Measurements from ENCODE around the gene MYOG.

MYOG gene

DNA sequence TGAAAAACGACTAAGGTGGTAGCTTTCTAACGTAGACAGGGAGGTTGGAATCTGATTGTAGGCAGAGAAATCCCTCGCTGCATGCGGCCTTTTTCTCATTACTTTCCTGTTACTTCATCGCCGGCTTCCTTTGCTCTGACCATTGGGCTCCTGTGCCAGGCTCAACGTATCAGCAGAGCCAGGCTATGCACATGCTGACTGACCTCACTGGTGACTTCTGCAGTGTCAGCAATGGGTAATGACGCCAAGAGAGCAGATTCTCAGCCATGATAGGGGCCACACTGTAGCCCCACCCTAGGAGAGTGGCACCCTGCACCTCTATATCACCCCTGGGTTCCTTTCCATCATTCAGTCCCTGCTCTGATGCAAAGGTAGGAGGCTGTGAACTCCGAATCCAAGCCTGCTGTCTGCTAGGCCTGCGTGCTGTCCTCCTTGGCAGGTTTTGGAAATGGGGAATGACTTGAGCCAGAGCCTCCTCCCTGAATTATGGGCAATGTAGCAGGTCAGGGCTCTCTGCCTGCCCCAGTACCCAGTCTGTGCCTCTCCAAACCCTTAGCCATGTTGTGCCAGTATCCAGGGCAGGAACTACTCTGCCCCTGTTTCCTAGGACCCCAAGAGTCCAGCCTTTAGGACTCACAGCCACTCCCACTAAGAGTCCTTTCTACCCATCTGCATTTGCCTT is 48.2 kb downstream of the MYOG start:
- peak overlapping the region; percentile 52 for H3K27ac Mint-ChIP-seq
- peaks cover 5% of the 10 kb centered on the region for H3K36me3 Mint-ChIP-seq
- DNase-seq, result no peak
- H3K27me3 Mint-ChIP-seq, result peaks cover 16% of the 10 kb centered on the region
- H3K4me1 Mint-ChIP-seq, result peaks cover 9% of the 10 kb centered on the region
- no peaks in the 10 kb centered on the region for H3K9me3 Mint-ChIP-seq
- no peak overlapping the region for H3K4me3 Mint-ChIP-seq
- CTCF ChIA-PET, result interaction anchor here (2.2 to 6.1 kb wide), 4 partner anchors 19 to 232 kb away, joined by 12 to 122 read pairs (median 46); no protein-coding TSS in a partner anchor

DNA sequence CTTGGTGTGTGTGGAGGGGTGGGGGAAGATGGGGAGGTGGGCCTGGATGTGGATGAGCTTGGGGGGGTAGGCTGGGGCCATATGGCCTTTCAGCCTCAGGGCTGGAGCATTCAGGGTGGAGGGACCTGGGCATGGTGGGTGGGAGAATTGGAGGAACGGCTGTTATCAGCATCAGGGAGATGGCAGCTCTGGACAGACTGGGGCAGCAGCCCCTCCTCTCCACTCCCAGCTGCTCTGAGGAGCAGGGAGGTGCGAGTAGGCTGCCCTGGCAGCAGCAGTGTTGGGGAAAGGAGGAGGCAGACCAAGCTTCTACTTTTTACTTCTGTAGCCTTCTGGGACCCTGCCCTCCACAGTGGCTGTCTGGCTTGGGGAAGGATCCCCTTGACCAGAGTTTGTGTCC is 49.3 kb downstream of the MYOG start:
- Mint-ChIP-seq H3K27ac (no peak overlapping the region), H3K36me3 (peaks cover 5% of the 10 kb centered on the region), H3K27me3 (peaks cover 16% of the 10 kb centered on the region), H3K4me3 (no peak overlapping the region), H3K4me1 (peaks cover 9% of the 10 kb centered on the region), H3K9me3 (no peaks in the 10 kb centered on the region)
- no peak for DNase-seq
- CTCF ChIA-PET, result interaction anchor here (1.0 to 2.2 kb wide), 4 partner anchors 136 to 231 kb away, joined by 3 to 12 read pairs (median 4); no protein-coding TSS in a partner anchor

DNA sequence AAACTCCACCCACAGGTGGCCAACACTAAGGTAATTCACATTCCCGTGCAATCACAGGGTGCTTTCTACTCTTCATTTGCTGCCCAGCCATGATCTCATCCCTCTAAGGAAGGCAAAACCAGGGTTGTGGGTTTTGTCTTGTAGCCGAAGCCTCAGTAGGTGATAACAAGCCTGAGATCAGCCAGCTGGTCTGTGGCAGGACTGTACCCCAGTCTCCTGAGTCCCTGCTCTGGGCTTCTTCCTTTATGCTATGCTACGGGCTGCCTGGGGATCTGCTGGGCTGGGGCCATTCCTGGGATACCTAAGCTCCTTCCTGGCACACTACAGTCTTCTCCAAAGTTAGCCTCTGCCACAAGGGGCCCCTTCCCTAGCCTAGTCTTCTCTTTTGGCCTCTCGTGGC is 49.7 kb downstream of the MYOG start:
- DNase-seq, result no peak
- peaks cover 7% of the 10 kb centered on the region for H3K36me3 Mint-ChIP-seq
- H3K4me1 Mint-ChIP-seq, result peaks cover 9% of the 10 kb centered on the region
- CTCF ChIA-PET, result interaction anchor here (1.0 to 2.2 kb wide), 4 partner anchors 136 to 231 kb away, joined by 3 to 12 read pairs (median 4); no protein-coding TSS in a partner anchor
- no peak overlapping the region for H3K27ac Mint-ChIP-seq
- H3K9me3 Mint-ChIP-seq, result no peaks in the 10 kb centered on the region
- H3K27me3 Mint-ChIP-seq, result peaks cover 16% of the 10 kb centered on the region
- H3K4me3 Mint-ChIP-seq, result no peak overlapping the region

DNA sequence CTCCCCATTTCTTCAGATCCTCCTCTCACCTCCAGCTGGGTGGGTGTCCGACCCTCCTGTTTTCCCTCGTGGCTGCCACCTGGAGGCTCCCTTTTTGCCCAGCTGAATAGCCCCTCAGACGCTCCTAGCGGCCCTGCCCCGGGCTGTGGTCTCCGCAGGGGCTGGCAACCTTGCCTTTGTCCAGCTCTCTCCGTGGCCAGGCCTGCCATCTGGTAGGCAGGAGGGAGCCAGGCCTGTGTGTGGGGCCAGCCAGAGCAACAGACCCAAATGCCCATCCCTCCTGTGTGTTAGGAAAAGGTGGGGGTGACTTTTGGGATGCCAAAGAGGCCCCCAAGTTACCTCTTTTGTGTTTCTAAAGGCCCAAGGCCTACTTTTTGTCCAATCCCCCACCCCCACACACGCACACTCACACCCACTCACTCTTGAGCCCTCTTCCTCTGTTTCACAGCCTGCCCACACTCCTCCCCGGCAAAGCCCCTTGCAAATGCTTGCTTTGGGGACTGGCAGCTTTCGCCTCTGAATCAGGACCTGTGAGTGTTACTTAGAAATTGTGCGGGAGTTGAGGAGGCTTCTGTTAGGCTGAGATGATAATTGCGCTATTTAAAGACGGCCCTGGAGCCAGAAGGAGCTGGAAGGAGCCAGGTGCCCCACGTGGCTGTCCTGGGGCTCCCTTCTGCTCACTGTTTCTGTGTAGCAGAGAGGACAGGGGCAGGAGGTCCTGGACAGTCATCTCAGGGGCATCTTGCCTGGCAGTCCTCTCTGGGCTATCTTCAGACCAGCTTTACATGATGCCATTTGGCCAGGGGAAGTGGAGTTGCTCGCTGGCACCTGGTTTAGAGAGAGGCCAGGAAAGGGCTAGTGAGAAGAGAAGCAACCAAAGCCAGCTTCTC is 50.5 kb downstream of the MYOG start:
- no peaks in the 10 kb centered on the region for H3K9me3 Mint-ChIP-seq
- CTCF ChIA-PET, result interaction anchor here (1.0 to 2.2 kb wide), 6 partner anchors 137 to 232 kb away, joined by 3 to 12 read pairs (median 4); no protein-coding TSS in a partner anchor
- H3K27me3 Mint-ChIP-seq, result peaks cover 16% of the 10 kb centered on the region
- H3K27ac Mint-ChIP-seq, result no peak overlapping the region
- DNase-seq, result no peak
- H3K36me3 Mint-ChIP-seq, result peaks cover 7% of the 10 kb centered on the region
- peaks cover 9% of the 10 kb centered on the region for H3K4me1 Mint-ChIP-seq
- H3K4me3 Mint-ChIP-seq, result no peak overlapping the region

DNA sequence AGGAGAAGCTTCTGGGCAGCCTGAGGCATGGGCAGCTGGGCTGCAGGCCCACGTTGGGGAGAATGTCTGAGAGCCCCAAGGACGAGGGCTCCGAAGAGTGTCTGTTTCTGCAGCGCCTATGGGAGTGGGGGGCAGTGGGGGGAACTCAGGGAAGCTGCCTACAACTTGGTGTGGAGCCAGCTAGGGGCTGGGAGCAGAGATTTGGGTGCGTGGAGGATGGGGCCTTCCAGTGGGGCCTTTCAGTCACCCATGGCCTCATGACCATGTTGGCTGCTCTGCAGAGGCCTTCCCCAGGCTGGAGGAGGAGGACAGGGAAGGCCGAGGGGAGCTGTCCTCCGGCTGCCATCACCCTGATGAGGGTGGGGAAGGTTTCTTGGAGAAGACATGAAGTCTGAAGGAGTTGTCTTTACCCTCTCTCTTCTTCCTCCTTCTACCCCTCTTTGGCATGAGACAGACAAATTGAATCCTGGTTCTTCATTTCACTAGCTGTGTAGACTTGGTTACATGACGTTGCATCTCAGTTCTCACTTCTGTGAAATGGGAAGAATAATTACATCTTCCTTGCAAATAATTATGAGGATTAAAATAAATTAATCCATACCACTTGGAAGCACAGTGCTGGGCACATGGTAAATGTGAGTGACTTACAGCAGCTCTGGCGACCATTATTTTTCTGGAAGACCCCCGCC is 51.2 kb downstream of the MYOG start:
- Mint-ChIP-seq H3K27me3 (peaks cover 16% of the 10 kb centered on the region), H3K9me3 (no peaks in the 10 kb centered on the region), H3K4me3 (no peak overlapping the region), H3K36me3 (peaks cover 7% of the 10 kb centered on the region), H3K27ac (no peak overlapping the region), H3K4me1 (peaks cover 9% of the 10 kb centered on the region)
- no peak for DNase-seq
- CTCF ChIA-PET, result interaction anchor here (1.2 to 1.7 kb wide), 2 partner anchors 138 to 180 kb away, joined by 3 to 6 read pairs; no protein-coding TSS in a partner anchor

DNA sequence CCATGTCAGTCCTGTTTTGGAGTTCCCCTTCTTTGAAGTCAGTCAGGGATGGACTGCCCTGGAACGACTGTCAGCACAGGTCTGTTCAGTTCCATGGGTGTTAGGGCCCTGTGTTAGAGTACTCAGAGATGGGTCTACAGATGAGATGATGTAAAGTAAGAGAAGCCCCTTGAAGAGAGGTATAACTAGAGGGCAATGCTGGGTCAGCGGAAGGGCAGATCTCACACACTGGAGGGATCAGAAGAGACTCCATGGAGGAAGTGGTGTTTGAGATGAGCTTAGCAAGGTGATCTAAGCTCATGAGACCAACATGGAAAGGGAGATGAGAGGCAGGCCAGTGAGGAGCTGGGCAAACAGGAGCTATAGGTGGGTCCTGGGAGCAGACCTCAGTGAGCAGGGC is 51.9 kb downstream of the MYOG start:
- CTCF ChIA-PET, result interaction anchor here (0.9 to 1.7 kb wide), 3 partner anchors 84 to 180 kb away, joined by 3 to 6 read pairs (median 3); no protein-coding TSS in a partner anchor
- DNase-seq, result no peak
- Mint-ChIP-seq H3K27ac (no peak overlapping the region), H3K4me1 (peaks cover 6% of the 10 kb centered on the region), H3K4me3 (no peak overlapping the region), H3K27me3 (peaks cover 16% of the 10 kb centered on the region), H3K9me3 (no peaks in the 10 kb centered on the region), H3K36me3 (peaks cover 3% of the 10 kb centered on the region)

DNA sequence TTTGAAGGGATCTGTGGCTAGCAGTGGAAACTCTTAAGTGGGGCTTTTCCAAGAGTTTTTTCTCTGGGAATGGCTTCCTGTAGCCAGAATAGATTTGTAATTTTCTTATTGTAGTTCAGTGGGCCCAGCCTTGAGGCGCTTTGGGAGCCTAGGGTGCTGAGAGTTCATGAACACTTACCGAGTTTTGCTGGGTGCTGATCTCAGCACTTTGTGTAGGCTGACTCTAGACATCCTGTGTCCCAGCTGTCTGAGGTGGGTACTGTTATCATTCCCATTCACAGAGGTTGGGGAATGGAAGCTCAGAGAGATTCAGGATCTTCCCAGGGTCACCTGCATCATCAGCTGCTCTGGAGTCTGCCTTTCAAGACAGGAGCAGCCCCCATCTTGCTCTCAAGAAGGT is 52.5 kb downstream of the MYOG start:
- DNase-seq, result no peak
- CTCF ChIA-PET, result interaction anchor here (0.8 to 0.9 kb wide), 2 partner anchors 84 to 139 kb away, joined by 3 read pairs; no protein-coding TSS in a partner anchor
- Mint-ChIP-seq H3K9me3 (no peaks in the 10 kb centered on the region), H3K27ac (no peak overlapping the region), H3K4me3 (no peak overlapping the region), H3K36me3 (peaks cover 3% of the 10 kb centered on the region), H3K27me3 (peaks cover 16% of the 10 kb centered on the region), H3K4me1 (peaks cover 9% of the 10 kb centered on the region)

Measured in activated naive CD4-positive, alpha-beta T cell treated with anti-CD3 and anti-CD28 coated beads, Interleukin-2, amount 10 ng/mL, durations not matched to agents 7 days and 5 days (primary cell).